TTC549 (cell line): Measurements from ENCODE around the gene RALGAPA2.

Experiments
- FAIRE-seq: peaks from 2 replicates; lab custom pipeline; 2012; peaks lifted over from hg19 to GRCh38; lab: Jason Lieb, UNC

The RALGAPA2 gene

GRCh38 chr20:20683020-20683419, 29.4 kb downstream of the RALGAPA2 start:
- FAIRE-seq, result no peak

- FAIRE-seq, result no peak
Measured at GRCh38 chr20:20680991-20681508, 31.4 kb downstream of the RALGAPA2 start.

GRCh38 chr20:20679316-20679715, 33.1 kb downstream of the RALGAPA2 start:
- no peak for FAIRE-seq

- FAIRE-seq, result no peak
Measured at GRCh38 chr20:20677186-20677585, 35.3 kb downstream of the RALGAPA2 start.

- no peak for FAIRE-seq
Measured at GRCh38 chr20:20668639-20669038, 43.8 kb downstream of the RALGAPA2 start.

- FAIRE-seq, result no peak
Measured at GRCh38 chr20:20666359-20666758, 46.1 kb downstream of the RALGAPA2 start.

GRCh38 chr20:20665606-20666332, 46.7 kb downstream of the RALGAPA2 start:
- FAIRE-seq, result no peak

GRCh38 chr20:20664795-20665589, 47.5 kb downstream of the RALGAPA2 start:
- FAIRE-seq, result no peak

- FAIRE-seq, result no peak
Measured at GRCh38 chr20:20663841-20664240, 48.6 kb downstream of the RALGAPA2 start.

- no peak for FAIRE-seq
Measured at GRCh38 chr20:20658871-20659431, 53.5 kb downstream of the RALGAPA2 start.

GRCh38 chr20:20658123-20658522, 54.3 kb downstream of the RALGAPA2 start:
- FAIRE-seq, result no peak

- no peak for FAIRE-seq
Measured at GRCh38 chr20:20657092-20657491, 55.4 kb downstream of the RALGAPA2 start.

GRCh38 chr20:20655883-20656282, 56.6 kb downstream of the RALGAPA2 start:
- FAIRE-seq, result no peak

GRCh38 chr20:20649945-20650344, 62.5 kb downstream of the RALGAPA2 start:
- FAIRE-seq, result no peak

GRCh38 chr20:20643927-20644326, 68.5 kb downstream of the RALGAPA2 start:
- no peak for FAIRE-seq

GRCh38 chr20:20641783-20642182, 70.7 kb downstream of the RALGAPA2 start:
- no peak for FAIRE-seq

GRCh38 chr20:20638878-20639277, 73.6 kb downstream of the RALGAPA2 start:
- no peak for FAIRE-seq

GRCh38 chr20:20637998-20638725, 74.3 kb downstream of the RALGAPA2 start:
- no peak for FAIRE-seq

GRCh38 chr20:20635006-20635405, 77.4 kb downstream of the RALGAPA2 start:
- no peak for FAIRE-seq

- no peak for FAIRE-seq
Measured at GRCh38 chr20:20632644-20633043, 79.8 kb downstream of the RALGAPA2 start.

GRCh38 chr20:20630551-20630950, 81.9 kb downstream of the RALGAPA2 start:
- no peak for FAIRE-seq

GRCh38 chr20:20629556-20630188, 82.8 kb downstream of the RALGAPA2 start:
- no peak for FAIRE-seq
